ENCODE results near the gene GARIN1A.
"Not testable (repeated sequence)": the region's sequence is repeated elsewhere in the genome, so short reads cannot be mapped to it uniquely, and the experiment has no call there.

The GARIN1A gene

GRCh38 chr7:128671992-128672391, at the start of gene GARIN1A:
TSS of gene GARIN1A (plus strand) at chr7:128672292. CDS start at chr7:128672398, 106 bp downstream.
- DNase-seq = no peak

- not testable (repeated sequence) for DNase-seq
Observed at GRCh38 chr7:128627124-128627523, 45.0 kb upstream of the GARIN1A start.

GRCh38 chr7:128633915-128634314, 38.2 kb upstream of the GARIN1A start:
- not testable (repeated sequence) for DNase-seq

GRCh38 chr7:128645206-128645605, 26.9 kb upstream of the GARIN1A start:
- DNase-seq = not testable (repeated sequence)

GRCh38 chr7:128645844-128646243, 26.2 kb upstream of the GARIN1A start:
- not testable (repeated sequence) for DNase-seq

- not testable (repeated sequence) for DNase-seq
Observed at GRCh38 chr7:128646877-128647276, 25.2 kb upstream of the GARIN1A start.

GRCh38 chr7:128651096-128651495, 21.0 kb upstream of the GARIN1A start:
- DNase-seq = not testable (repeated sequence)

- not testable (repeated sequence) for DNase-seq
Observed at GRCh38 chr7:128652606-128653005, 19.5 kb upstream of the GARIN1A start.

GRCh38 chr7:128653197-128653596, 18.9 kb upstream of the GARIN1A start:
- not testable (repeated sequence) for DNase-seq

- DNase-seq = not testable (repeated sequence)
Observed at GRCh38 chr7:128654080-128654479, 18.0 kb upstream of the GARIN1A start.

- not testable (repeated sequence) for DNase-seq
Observed at GRCh38 chr7:128654501-128654900, 17.6 kb upstream of the GARIN1A start.

GRCh38 chr7:128658428-128658827, 13.7 kb upstream of the GARIN1A start:
- not testable (repeated sequence) for DNase-seq

GRCh38 chr7:128660596-128660995, 11.5 kb upstream of the GARIN1A start:
- DNase-seq = no peak

- no peak for DNase-seq
Observed at GRCh38 chr7:128661446-128661845, 10.6 kb upstream of the GARIN1A start.

GRCh38 chr7:128662091-128662490, 10.0 kb upstream of the GARIN1A start:
- DNase-seq = no peak

GRCh38 chr7:128663223-128663622, 8.9 kb upstream of the GARIN1A start:
- DNase-seq = not testable (repeated sequence)

GRCh38 chr7:128665057-128665456, 7.0 kb upstream of the GARIN1A start:
- no peak for DNase-seq

GRCh38 chr7:128666200-128666599, 5.9 kb upstream of the GARIN1A start:
- DNase-seq = no peak

GRCh38 chr7:128672927-128673517, 930 bp downstream of the GARIN1A start:
- DNase-seq = no peak

- no peak for DNase-seq
Observed at GRCh38 chr7:128673571-128673970, 1.5 kb downstream of the GARIN1A start.

GRCh38 chr7:128676665-128677064, 4.6 kb downstream of the GARIN1A start:
- no peak for DNase-seq

GRCh38 chr7:128679920-128680319, 7.8 kb downstream of the GARIN1A start:
- no peak for DNase-seq

- DNase-seq = no peak
Observed at GRCh38 chr7:128681794-128682537, 9.9 kb downstream of the GARIN1A start.

GRCh38 chr7:128683270-128683669, 11.2 kb downstream of the GARIN1A start:
- not testable (repeated sequence) for DNase-seq
